GM13976 (cell line): ENCODE data around the gene ZNRF3.

ENCODE experiments used
- DNase-seq: peaks from one replicate; pipeline ENCODE4 v3.0.0; 2012; ENCODE audit warnings: low spot score
- CTCF ChIP-seq: IDR thresholded peaks from 2 replicates; pipeline ENCODE4 v1.5.1; 2012; ENCODE audit warnings: borderline replicate concordance, mild to moderate bottlenecking; ENCODE audit not compliant: insufficient read depth; ENCODE audit errors: extremely low read depth, missing control alignments, control extremely low read depth
- in situ Hi-C: fragments of 300-500 bp; cut with MboI; formaldehyde crosslinking; loops from one replicate; pipeline ENCODE4 v1.12.0; 2022; ENCODE audit warnings: low sequenced_read_pairs, mixed read lengths, inconsistent platforms; ENCODE audit not compliant: unreplicated experiment

The ZNRF3 gene

GRCh38 chr22:28869736-28870135, 13.6 kb upstream of the ZNRF3 start:
- in situ Hi-C loops, result loop anchor here (25.0 kb wide), 1 partner anchor 368 kb away; no protein-coding TSS in a partner anchor
- TF ChIP-seq CTCF, result no peak
- no peak for DNase-seq

- in situ Hi-C loops, result loop anchor here (25.0 kb wide), 1 partner anchor 364 kb away; no protein-coding TSS in a partner anchor
- no peak for TF ChIP-seq CTCF
- DNase-seq, result no peak
Observed at GRCh38 chr22:28873183-28873963, 10.0 kb upstream of the ZNRF3 start.

DNA sequence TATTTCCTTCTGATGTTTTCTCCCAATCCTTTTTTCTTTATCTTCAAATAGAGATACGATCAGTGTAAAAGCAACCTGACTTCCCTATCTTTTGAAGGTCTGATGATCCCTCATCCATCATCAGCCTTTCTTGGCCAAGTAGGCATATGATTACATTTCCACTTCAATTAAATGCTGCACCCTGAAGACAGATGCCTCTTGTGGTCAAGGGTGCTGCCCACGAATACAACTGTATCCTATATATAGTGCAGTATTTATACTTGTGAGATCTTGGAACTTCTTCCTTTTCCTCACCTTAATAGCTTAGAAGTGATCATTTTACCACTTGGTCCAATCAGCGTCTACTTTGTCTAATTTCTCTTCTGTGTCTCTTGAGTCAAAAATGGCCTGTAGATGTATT, 9.3 kb upstream of the ZNRF3 start:
- no peak for DNase-seq
- no peak for TF ChIP-seq CTCF
- in situ Hi-C loops, result loop anchor here (25.0 kb wide), 1 partner anchor 363 kb away; no protein-coding TSS in a partner anchor

DNA sequence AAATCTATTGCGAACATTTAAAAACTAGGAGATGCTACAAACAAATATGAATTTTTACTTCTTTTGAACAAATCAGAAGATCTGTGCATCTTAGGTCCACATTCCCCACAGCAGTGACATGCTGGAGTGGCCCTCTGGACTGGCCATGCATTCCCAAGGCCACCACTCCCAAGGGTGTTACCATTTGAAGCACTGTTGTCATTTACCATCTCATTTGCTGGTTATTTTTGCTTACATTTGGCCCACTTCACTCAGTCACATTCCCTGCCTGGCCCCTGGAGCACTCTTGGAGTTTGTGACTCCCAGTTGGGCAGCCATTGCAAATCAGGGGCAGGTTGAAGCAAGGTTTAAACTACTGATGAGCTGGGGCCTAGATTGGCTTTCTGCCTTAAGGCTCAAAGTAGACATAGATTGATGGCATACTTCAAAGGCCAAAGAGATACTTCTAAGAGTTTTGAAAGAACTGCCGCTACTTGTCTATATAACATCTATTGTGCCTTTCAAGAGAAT, 8.5 kb upstream of the ZNRF3 start:
- DNase-seq, result no peak
- in situ Hi-C loops, result loop anchor here (25.0 kb wide), 1 partner anchor 362 kb away; no protein-coding TSS in a partner anchor
- no peak for TF ChIP-seq CTCF

GRCh38 chr22:28882545-28882877, 861 bp upstream of the ZNRF3 start:
- in situ Hi-C loops, result no loop called here
- no peak for DNase-seq
- TF ChIP-seq CTCF, result no peak

GRCh38 chr22:28883657-28883916, 215 bp downstream of the ZNRF3 start:
- DNase-seq, result no peak
- TF ChIP-seq CTCF, result no peak
- in situ Hi-C loops, result no loop called here
